HepG2 (cell line): ENCODE data around the gene TRIM8. TPM values are rescaled to one million over a fixed set of nuclear protein-coding genes. Genes with fewer than 3 reads are reported as not detected.

Experiments
- HBP1 ChIP-seq: IDR thresholded peaks from 2 replicates; pipeline ENCODE4 v1.6.1; 2016; ENCODE audit warnings: low read depth, control low read depth
- IKZF1 ChIP-seq: fragments of 450-650 bp; IDR thresholded peaks from 2 replicates; pipeline ENCODE4 v1.7.1; 2016
- JARID2 ChIP-seq: sonication (generic); formaldehyde crosslinking; IDR thresholded peaks from 2 replicates; pipeline ENCODE4 v1.8.1; 2023; ENCODE audit warnings: missing genetic modification reagents, inconsistent platforms; ENCODE audit not compliant: insufficient replicate concordance
- MTERF4 ChIP-seq: sonication (generic); formaldehyde crosslinking; IDR thresholded peaks from 2 replicates; pipeline ENCODE4 v1.8.0; 2023; ENCODE audit warnings: mild to moderate bottlenecking, missing genetic modification reagents
- MTF1 ChIP-seq: sonication (generic); formaldehyde crosslinking; IDR thresholded peaks from 2 replicates; pipeline ENCODE4 v1.5.0; 2020; ENCODE audit warnings: missing genetic modification reagents
- MYC ChIP-seq: sonication (generic); formaldehyde crosslinking; IDR thresholded peaks from 2 replicates; pipeline ENCODE4 v1.9.0; 2021; ENCODE audit warnings: missing genetic modification reagents, borderline replicate concordance
- RAD21 ChIP-seq: fragments of 450-650 bp; formaldehyde crosslinking; IDR thresholded peaks from 2 replicates; pipeline ENCODE4 v1.5.0; 2020; ENCODE audit warnings: mild to moderate bottlenecking
- TCF7 ChIP-seq: sonication (generic); IDR thresholded peaks from 2 replicates; pipeline ENCODE4 v1.6.1; 2016; ENCODE audit warnings: antibody characterized with exemption, low read depth
- THAP9 ChIP-seq: sonication (generic); formaldehyde crosslinking; IDR thresholded peaks from 2 replicates; pipeline ENCODE4; 2020; ENCODE audit warnings: missing genetic modification reagents, mild to moderate bottlenecking, borderline replicate concordance
- TRIM24 ChIP-seq: sonication (generic); formaldehyde crosslinking; IDR thresholded peaks from 2 replicates; pipeline ENCODE4 v1.8.0; 2022; ENCODE audit warnings: mild to moderate bottlenecking, missing genetic modification reagents
- ZBTB40 ChIP-seq, 2 experiments: fragments of 450-650 bp in 1 of 2; sonication (generic) in 1 of 2; formaldehyde crosslinking in 1 of 2; IDR thresholded peaks; 2 replicates each; pipeline versions ENCODE4 v1.6.1 to v1.8.0; 2016 to 2022; ENCODE audit warnings: antibody characterized with exemption in 1 of 2, mild to moderate bottlenecking in 1 of 2, missing genetic modification reagents in 1 of 2
- ZNF510 ChIP-seq: sonication (generic); formaldehyde crosslinking; IDR thresholded peaks from 2 replicates; pipeline ENCODE4 v1.4.0; 2020; ENCODE audit warnings: low read depth, mild to moderate bottlenecking, missing genetic modification reagents
- ZNF790 ChIP-seq: sonication (generic); formaldehyde crosslinking; IDR thresholded peaks from 2 replicates; pipeline ENCODE4 v1.8.0; 2022; ENCODE audit warnings: missing genetic modification reagents, mild to moderate bottlenecking, borderline replicate concordance
- polyA plus RNA-seq, 8 experiments: library from polyadenylated mRNA; depleted of rRNA in 3 of 8; stranded (reverse) in 7 of 8; unstranded in 1 of 8; fragments of >200 nt; fragmentation: Illumina TruSeq in 4 of 8; extraction: Trizol in 4 of 8; gene quantifications; 2 replicates each; pipeline versions ENCODE4 v1.2.1 to v1.2.3, GENCODE V29; 2011 to 2016; ENCODE audit warnings: low read depth in 4 of 8, missing spikeins in 1 of 8, mixed read lengths in 1 of 8; ENCODE audit not compliant: insufficient read depth in 1 of 8
- total RNA-seq, 5 experiments: library from RNA; depleted of rRNA; stranded (reverse); fragments of >200 nt; fragmentation: Illumina TruSeq; extraction: Trizol; gene quantifications; 2 replicates each; pipeline ENCODE4 v1.2.3, GENCODE V29; 2016; ENCODE audit warnings: low read depth in 1 of 5

Gene TRIM8
- total and polyA plus RNA-seq, 2 of the 13 experiments (the other 11 are each of a cell fraction or from before 2014, with no cell fraction given): 38.9 to 66.5 TPM

- TF ChIP-seq JARID2 (CRISPR knock-in tag) (peak; percentile 51), RAD21 (CRISPR knock-in tag) (no peak; the same call in 1 of the 2 replicates), ZNF790 (CRISPR knock-in tag) (peak; percentile 8; the same call in 1 of the 2 replicates), IKZF1 (no peak), TRIM24 (CRISPR knock-in tag) (no peak), THAP9 (no peak), ZNF510 (CRISPR knock-in tag) (peak; percentile 66; the same call in 1 of the 2 replicates), MYC (CRISPR knock-in tag) (peak; percentile 74; the same call in 1 of the 2 replicates), MTERF4 (CRISPR knock-in tag) (no peak; the same call in 1 of the 2 replicates), HBP1 (CRISPR knock-in tag) (0 out of 2 replicates have a peak, but pooled peaks have one; percentile 39), MTF1 (CRISPR knock-in tag) (no peak), ZBTB40 (IDR thresholded peaks at IDR 0.05) (no peak), ZBTB40 (CRISPR knock-in tag; IDR thresholded peaks at IDR 0.05) (peak; percentile 74; the same call in 1 of the 2 replicates), TCF7 (peak; percentile 59; the same call in 1 of the 2 replicates)
Observed at GRCh38 chr10:102597131-102597991, 46.9 kb upstream of the TRIM8 start (continued).
